HG03354 (cell line): Measurements from ENCODE around the gene PGLYRP2.

Experiments
- ATAC-seq: cut with Tn5 transposase; IDR thresholded peaks from one replicate; pipeline ENCODE4 v1.9.1; 2021; ENCODE audit warnings: mild to moderate bottlenecking; ENCODE audit not compliant: unreplicated experiment, poor library complexity, severe bottlenecking

Gene PGLYRP2

DNA sequence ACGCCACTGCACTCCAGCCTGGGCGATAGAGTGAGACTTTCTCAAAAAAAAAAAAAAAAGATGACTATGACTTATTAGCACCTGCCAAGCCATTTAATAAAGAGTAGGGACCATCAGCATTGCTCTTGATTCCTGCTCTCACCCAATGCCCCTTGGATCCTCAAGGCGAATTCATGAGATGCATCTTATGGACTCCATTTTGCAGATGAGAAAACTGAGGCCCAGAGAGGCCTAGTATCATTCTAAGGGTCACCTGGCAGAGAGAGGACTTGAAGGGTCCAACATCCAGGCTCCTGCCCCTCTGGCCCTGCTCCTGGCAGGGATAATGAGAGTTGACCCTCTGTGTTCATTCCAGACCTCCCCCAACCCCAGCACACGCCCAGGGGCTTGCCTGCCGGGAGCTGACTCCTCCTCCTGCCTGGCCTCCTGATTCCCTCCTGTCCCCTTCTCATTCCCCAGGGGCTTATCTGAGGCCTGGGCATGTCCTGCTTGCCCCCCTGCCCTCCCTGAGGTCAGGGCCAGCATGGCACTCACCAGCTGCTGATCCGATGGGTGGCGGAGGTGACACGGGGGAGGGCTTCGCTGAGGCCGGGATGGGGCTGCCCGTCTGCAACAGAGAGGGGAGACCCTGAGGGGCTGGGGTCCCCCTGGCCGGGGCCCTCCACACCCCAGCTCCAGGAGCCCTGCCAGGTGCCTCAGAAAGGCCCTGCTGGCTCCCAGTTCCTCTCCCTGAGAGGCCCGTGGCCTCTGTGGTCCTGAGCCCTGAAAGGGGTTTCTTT is 37.0 kb downstream of the PGLYRP2 start:
- ATAC-seq, result no peak

DNA sequence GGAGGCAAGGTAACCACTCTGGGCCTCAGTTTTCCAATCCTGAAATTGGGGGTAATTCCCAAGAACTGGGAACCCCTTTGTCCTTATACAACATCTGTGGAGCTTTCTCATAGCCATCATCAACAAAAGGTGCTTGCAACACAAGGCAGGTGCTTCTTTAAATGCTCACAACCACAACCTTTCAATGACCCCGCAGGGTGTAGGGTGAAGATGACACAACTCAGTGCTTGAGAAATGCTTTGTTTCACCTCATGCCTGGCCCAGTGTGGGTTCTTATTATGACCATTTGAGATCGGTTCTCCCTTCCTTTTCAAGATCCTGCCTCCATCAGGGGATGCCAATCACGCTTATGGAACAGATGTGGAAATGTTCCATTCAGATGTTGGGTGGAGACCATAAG is 38.0 kb downstream of the PGLYRP2 start:
- ATAC-seq, result no peak

DNA sequence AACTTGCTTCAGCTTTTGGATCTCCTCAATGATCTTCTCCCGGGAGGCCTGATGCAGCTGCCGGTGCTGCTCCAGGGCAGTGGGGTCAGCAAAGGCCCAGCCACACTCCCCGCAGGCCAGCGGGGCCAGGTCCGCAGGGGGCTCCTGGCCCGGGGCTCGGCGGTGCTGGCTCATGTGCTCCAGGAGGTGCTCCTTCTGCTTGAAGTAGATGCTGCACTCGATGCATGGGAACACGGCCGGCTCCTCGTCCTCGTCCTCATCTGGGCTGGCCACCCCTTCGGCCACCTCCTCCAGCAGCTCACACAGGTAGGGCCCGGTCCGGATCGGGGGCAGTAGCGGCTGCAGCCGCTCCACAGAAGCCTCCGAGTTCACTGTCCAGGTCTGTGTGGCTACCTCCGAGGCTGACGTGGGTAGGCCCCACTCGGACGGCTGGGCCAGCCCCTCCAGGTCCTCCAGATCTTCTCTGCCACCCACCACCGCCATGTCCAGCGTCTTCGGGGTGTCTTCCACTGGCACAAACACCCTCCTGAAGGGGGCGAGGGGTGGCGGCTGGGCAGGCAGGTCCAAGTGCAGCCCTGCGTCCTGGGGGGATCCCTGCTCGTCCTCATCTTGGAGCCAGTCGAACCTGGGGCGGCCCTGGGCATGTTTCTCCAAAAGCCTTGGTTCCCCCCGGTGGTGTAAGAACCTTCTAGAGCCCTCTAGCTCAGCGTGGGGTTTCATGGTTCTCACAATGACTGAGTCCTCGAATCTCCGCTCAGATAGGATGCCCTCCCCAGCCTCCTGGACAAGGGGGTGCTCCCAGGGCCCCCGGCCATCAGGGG is 39.3 kb downstream of the PGLYRP2 start:
- no peak for ATAC-seq

DNA sequence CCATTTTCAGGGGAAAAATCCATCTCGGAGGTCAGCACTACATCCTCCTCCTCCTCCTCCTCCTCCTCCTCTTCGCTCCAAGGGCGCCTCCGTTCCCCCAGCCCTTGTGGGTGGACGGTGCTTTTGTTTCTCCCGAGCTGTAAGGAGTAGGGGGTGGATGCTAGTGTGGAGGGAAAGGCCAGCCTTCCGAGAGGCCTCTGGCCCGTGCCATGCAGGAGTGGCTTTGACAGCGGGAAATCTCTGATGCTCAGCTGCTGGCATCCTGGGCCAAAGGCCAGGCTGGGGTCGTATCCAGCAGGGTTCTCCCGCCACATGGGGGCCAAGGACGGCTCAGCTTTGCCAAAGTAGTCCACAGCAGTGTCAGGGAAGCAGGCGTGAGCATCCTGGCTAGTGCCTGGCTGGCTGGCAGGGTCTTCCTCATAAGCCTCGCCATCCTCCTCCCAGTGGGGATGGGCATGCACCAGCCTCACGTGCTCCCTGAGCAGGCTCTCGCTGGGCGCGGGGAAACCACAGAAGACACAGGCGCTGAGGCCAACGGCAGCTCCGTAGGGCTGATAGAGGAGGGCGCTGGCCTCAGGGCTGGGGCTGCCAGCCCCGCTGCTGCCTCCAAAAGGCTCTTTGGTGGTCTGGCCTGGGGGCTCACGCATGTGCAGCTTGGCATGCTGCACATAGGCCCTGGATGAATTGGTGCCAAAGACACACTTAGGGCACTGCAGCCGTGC is 40.1 kb downstream of the PGLYRP2 start:
- ATAC-seq, result no peak

DNA sequence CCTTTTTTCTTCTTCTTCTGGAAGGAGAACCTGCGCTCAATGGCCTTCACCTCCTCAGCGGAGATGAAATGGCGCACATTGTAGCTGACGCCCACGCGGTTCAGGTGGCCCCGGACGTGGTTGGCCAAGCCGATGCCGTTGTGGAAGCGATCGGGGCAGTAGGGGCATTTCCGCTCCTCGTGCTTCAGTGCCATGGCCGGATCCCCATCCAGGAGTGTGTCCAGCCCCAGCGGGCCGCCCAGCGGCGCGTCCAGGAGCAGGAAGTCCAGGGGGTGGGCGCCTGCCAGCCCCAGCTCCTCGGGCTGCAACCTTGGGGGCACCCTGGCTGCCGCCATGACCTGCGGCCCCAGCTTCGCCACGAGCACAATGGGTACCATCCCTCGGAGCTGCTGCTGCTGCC is 40.7 kb downstream of the PGLYRP2 start:
- ATAC-seq, result no peak

DNA sequence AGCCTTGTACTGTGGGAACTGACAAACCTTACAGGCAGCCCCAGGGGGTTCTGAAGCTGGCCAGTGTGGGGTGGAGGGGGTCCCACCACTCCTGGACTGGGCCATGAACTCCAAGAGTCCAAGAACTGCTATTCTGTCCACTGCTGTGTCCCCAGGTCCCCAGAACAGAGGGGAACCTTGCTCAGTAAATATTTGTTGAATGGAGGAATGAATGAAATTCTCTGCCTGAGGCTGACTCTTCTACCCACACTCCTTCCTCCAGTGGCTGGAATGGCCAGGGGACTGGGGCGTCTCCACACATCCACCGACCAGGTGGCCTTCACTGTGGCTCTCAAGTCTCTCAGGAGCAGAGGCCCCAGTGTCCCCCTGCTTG is 41.2 kb downstream of the PGLYRP2 start:
- ATAC-seq, result no peak

DNA sequence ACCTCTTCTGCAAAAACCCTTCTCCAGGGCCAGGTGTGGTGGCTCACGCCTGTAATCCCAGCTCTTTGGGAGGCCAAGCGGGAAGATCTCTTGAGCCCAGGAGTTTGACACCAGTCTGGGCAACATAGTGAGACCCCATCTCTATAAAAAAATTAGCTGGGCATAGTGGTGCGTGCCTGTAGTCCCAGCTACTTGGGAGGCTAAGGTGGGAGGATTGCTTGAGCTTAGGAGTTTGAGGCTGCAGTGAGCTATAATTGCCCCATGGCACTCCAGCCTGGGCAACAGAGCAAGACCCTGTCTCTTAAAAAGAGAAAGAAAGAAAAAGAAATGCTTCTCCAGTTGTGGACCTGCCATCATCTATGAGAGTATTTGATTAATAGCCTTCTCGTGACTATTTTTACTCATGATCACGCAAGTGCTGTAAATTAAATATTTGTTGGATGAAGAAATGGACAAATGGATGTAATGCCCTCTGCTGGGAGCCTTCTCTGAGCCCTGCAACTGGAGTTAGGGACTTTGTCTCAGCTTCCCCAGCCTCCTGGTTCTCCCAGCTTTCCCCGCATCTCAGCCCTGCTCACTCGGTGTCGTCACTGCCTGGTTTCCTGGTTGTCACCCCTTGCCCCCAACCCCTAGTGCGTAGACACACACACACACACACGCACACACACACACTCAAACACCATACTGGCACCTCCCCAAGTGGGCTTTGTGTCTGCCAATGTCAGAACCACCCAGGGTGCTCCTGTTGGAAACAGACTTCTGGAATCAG is 41.8 kb downstream of the PGLYRP2 start:
- ATAC-seq, result no peak

DNA sequence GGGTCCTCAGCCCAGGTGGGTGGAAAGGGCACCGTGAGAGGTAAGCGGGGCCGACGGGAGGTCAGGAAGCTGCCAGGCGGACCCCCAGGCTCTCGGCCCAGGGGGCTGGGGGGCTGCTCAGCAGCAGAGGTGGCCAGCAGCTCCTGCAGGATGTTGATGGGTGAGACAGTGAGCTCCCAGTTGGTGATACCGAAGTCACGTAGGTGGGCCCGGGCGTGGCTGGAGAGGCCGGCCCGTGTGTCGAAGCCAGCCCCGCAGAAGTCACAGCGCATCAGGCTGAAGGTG is 42.5 kb downstream of the PGLYRP2 start:
- no peak for ATAC-seq

DNA sequence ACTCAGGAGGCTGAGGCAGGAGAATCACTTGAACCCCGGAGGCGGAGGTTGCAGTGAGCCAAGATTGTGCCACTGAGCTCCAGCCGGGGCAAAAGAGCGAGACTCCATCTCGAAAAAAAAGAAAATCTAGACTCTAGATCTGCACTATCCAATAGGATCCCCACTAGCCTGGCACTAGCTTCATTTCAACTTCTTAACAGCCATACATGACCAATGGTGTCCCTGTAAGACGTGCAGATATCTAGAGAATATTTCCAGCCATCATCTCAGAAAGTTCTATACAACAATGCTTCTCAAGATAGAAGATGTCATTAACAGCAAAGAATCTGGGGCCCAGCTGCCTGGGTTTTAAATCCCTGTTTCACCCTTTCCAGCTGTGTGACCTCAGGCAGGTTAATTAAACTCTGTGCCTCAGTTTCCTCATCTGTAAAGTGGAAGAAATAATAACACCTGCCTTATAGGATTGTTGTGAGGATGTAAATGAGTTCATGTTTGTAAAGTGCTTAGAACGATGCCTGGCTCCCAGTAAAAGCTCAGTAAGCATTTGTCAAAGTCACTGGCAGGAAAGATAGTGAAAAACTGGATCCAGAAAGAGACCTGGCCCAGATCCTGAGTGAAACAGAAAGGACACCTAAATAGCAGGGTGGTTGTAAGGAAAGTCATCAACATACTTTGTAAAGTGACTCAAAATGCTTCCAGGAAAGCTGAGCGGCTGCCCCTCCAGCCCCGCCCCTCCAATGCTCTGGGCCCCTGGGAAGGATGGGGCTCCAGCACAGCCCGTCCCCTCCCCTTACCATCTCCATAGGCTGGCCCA is 43.1 kb downstream of the PGLYRP2 start:
- ATAC-seq, result no peak

DNA sequence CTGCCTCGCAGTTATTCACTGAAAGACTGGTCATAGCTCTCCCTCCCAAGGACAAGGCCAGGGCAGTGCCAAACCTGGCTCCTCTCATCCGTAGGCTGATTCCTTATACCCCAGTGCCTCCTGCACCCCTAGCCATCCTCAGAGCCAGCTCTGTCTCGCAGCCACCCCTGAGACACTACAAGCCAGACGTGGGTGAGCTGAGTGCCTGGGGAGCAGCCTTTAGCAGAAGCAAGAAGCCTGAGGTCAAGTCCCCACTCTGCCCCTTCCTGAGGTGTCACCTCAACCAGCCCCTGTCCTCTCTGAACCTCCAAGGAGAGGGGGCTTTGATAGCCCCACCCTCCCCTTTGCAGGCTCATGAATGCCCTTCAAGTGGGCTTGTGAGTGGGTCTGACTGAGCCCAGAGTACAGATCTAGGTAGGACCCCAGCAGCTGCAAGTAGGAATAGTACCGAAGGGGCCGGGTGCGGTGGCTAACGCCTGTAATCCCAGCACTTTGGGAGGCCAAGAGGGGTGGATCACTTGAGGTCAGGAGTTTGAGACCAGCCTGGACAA is 45.7 kb downstream of the PGLYRP2 start:
- ATAC-seq, result no peak

DNA sequence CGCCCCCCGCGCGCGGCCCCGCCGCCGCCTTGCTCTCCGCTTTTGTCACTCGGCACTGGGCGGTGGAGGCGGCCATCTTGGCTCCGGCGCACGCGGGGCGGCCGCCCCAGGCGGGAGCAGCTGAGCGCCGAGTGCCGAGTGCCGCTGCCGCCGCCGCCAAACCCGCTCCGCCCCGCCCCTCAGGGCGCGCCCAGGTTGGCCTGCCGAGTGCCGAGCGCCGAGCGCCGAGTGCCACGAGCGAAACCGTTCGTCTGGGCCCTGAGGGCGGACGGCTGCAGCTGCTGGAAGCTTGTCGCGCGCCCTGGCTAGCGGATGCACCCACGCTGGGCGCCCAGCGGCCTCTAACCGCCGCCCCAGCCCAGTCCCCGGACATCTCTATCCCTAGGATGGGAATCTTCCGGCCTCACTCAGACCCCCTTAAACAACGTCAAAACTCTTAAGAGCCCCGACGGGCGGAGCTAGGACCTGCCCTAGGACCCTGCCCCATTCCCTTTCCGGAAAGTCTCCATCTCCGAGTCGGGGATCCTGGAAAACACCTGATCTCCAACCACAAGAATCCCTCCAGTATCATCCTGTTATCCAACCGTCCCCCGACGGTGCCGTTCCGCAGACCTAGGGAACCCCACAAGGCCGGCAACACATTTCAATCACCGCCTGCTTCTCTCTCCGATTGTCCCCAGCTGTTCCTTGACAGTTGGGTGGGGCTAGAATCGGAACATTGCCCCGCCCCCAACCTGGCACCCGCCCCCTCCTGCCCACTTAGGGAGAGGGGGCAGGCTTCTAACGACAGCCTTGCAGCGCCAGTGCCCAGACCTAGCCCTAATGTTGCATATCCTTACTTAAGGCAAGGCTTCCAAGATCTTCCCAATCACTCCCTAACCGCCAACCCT is 46.4 kb downstream of the PGLYRP2 start:
- peak; percentile 71 for ATAC-seq

DNA sequence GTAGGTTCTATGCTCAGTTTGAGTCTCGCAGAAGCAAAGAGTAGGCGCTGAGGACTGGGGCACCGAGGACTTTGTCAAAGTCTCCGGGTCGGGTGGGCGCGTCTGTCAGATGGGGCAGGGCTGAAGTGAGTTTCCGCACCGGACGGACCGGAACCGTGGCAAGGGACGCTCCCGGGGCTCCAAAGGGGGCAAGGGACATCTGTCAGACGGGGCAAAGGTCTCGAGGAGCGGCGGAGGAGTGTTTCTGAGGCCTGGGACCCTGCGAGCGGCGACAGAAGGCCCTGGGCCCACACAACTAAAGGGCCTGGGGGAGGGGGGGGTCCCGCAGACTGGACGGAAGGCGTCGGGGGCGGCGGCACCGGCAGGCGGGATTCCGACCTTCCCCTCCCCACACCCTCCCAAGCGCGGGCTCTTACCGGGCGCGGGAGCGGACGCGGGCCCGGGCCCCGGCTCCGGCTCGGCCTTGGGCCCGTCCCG is 47.2 kb downstream of the PGLYRP2 start:
- peak; percentile 21 for ATAC-seq

DNA sequence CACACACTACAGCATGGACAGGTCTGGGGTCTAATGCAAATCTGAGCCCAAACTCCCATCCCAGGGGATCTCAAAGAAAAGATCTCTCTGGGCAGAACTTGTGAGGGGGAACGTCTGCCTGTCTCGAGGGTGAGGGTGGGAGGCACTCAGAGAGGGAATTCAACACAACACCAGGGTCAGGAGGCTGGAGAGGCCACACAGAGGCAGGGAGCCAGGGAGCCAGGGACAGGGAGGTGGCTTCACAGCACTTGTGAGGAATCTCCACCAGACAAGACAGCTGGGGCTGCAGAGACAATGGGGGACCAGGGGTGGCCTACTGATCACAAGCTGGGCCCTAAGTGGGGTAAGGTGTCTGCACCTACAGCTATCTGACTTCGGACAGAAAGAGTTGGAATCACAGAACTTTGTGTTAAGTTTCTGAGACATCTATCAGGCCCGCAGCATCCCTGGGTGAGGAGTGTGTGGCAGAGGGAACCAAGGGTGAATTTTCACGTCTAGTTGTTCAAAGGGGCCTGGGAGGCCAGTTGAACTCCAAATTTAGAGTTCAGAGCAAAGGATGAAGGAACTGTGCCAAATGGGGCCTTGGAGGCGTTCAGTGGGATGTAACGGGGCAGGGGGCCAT is 47.8 kb downstream of the PGLYRP2 start:
- no peak for ATAC-seq

DNA sequence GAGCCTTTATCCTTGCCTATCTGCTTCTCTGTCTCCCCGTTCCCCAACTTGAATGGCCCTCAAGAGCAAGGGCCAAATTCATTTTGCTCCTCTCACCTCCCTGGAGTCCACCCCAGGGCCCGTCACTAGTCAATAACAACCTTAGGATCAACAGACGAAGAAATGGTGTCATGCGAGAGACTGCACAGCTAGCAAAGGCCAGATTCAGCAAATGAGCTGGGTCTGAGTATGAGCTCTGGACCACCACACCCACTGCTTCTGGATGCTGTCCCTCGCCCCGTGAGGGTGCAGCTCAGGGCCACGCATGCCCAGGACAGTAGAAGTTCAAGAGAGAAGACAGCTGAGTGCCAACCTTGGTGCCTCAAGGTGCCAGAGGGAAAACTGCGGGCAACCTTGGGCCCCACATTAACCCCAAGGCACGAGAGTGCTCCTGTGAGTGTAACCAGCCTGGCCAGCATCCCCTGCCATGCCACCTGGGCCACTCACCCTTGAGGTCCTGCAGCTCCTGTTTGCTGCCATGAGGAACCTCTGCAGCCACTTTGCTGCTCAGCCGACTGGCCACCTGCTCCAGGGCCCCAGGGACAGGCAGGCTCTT is 48.7 kb downstream of the PGLYRP2 start:
- no peak for ATAC-seq

DNA sequence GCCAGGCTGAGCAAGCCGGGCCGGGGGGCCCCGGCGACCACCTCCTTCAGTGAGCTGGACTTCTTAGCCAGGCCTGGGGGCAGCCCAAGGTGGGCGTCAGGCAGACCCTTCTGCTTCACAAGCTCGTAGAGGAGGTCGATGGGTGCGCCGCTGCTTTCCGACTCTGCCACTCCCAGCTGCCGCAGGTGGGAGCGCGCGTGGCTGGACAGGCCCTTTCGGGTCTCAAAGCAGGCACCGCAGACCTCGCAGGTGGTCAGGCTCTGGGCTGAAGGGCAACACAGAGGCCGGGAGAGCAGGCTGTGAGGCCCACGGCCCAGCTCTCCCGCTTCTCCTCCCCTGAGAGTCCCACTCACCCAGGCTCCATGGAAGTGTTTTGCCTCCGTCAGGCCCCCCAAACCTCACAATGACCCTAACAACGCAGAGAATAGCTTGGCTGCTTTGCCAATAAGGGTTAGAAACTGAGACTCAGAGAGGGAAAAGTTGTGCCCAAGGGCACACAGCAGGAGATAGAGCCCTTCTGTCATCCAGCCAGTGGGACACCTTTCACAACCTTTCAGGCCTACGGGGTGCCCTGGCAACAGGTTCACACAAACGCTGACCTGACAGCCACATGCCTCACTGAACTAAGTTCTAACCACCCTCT is 49.4 kb downstream of the PGLYRP2 start:
- no peak for ATAC-seq

DNA sequence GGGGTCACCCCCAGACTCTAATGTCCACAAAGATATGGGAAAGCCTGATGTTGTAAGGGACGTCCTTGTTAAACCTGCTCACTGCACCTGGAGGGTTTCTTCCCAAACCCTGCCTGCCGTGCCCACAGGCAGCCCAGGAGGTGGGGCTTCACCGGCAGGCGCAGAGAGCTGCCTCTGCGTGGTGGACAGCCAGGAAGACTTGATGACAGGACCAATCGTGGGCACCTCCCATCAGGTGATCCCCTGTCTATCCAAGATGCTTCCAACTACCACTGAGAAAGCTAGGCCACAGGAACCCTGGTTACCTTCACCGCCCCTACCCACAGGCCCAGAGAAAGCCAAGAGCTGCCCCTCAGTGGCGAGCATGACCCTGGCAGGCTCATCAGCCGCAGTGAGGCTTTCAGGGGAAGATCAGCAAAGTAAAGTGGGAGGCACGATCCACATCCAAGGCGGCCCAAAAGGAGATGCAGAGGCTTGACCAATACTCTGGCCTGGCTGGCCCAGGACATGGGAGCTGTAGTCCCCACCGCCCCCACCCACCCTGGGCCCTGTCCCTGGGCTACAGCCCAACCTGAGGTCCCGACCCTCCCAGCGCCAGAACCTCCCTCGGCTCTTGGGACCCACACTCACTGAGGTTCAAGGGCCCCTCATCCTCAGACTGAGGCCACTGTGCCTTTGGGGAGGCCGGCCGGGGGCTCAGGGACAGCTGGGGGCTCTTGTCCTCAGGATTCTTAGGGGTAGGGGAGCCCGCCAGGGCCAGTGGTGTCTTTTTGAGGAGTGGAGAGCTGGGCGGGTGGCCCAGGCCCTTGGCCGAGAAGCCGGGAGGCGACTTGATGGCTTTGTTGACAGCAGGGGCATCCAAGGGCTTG is 50.1 kb downstream of the PGLYRP2 start:
- ATAC-seq, result no peak
